Activated T-cell treated with anti-CD3 and anti-CD28 coated beads, Interleukin-2, amount 50 U/mL, for 48 hours (primary cell): ENCODE results near the gene SPHK1.
"Not testable (repeated sequence)": the region's sequence is repeated elsewhere in the genome, so short reads cannot be mapped to it uniquely, and the experiment has no call there.

Experiments
- DNase-seq, 2 experiments: peaks; one replicate each; pipeline ENCODE4 v3.0.0-alpha.2; 2020

The SPHK1 gene, protein sequence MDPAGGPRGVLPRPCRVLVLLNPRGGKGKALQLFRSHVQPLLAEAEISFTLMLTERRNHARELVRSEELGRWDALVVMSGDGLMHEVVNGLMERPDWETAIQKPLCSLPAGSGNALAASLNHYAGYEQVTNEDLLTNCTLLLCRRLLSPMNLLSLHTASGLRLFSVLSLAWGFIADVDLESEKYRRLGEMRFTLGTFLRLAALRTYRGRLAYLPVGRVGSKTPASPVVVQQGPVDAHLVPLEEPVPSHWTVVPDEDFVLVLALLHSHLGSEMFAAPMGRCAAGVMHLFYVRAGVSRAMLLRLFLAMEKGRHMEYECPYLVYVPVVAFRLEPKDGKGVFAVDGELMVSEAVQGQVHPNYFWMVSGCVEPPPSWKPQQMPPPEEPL

DNA sequence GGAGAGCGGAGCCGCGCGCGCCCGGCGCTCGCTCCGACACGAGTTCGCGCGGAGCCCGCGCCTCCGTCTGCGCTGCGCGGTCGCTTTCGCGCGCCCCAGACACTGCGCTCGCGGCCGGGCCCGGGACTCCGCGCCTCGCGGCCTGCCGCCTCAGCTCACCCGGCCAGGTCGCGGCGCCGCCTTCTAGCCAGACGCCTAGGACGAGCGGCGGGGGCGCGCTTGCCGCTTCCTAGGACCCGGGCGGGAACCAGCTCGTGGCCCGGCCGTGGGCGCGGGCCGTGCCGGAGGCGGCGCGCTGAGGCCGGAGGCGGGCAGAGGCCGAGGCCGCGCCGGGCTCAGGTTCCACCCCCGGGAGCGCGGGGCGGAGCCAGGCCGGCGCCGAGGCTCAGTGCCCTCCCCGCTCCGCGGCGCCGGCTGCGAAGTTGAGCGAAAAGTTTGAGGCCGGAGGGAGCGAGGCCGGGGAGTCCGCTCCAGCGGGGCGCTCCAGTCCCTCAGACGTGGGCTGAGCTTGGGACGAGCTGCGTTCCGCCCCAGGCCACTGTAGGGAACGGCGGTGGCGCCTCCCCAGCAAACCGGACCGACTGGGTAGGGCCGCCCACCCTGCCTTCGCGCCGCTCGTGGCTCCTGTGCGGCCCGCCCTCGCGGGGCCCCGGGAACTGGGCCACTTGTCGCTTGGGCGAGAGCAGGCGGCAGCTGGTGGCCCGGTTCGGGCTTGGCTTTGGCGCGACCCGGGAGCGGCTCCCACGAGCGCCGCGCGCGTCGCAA, at the start of gene SPHK1:
SPHK1 (plus strand) TSS at position 388 of the 765 bp plus-strand sequence. CDS start 1,036 bp downstream, outside the sequence.
- peak; percentile 83 to 87 for DNase-seq

DNA sequence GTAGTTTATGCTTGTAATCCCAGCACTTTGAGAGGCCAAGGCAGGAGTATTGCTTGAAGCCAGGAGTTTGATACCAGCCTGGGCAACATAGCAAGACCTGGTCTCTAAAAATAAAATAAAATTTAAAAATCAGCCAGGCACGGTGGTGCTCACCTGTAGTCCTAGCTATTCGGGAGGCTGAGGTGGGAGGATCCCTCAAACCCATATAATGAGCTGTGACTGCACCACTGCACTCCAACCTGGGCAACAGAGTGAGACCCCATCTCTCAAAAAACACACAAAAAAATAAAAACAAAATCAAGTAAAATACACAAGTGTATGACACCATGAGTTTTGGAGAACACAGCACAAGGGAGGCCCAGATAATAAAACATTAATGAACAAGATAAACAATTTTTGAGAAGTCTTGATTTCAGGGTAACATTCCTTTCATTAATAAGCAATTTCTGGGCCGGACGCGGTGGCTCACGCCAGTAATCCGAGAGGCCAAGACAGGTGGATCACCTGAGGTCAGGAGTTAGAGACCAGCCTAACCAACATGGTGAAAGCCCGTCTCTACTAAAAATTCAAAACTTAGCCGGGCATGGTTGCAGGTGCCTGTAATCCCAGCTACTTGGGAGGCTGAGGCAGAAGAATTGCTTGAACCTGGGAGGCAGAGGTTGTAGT, 48.6 kb upstream of the SPHK1 start:
- no peak for DNase-seq

DNA sequence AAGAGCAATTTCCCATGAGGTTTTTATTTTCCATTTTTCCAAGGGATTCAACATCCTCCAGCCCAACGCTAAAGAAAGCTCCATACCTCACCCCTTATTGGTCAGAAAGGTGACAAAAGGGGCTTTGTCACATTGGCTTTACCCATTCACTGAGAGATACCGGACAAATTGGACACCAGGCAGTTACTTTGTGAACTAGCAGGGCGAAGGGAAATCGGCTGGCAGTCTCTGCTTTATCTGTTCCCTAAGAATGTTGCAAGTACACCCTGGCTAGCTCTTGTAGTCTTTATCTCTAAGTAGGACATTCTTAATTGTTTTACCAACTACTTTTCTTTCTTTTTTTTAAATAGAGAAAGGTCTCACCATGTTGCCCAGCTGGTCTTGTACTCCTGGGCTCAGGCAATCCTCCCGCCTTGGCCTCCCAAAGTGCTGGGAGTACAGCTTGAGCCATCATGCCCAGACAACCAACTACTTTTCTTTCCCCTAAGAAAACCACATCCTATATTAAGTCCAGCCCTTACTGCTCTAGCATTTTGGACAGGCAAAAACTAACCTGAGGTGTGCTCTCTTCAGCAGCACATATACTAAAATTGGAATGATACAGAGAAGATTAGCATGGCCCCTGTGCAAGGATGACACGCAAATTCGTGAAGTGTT, 47.5 kb upstream of the SPHK1 start:
- no peak for DNase-seq

DNA sequence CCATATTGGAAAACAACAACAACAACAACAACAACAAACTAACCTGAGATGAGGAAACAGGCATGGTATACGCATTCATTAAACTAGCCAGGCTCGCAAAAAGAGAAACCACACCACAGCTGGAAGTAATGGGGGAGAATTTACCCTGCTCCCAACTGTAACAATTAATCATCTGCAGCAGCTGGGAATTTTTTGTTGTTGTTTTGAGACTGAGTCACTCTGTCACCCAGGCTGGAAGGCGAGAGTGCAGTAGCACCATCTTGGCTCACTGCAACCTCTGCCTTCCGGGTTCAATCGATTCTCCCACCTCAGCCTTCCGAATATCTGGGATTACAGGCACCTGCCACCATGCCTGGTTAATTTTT, 47.0 kb upstream of the SPHK1 start:
- DNase-seq: no peak

DNA sequence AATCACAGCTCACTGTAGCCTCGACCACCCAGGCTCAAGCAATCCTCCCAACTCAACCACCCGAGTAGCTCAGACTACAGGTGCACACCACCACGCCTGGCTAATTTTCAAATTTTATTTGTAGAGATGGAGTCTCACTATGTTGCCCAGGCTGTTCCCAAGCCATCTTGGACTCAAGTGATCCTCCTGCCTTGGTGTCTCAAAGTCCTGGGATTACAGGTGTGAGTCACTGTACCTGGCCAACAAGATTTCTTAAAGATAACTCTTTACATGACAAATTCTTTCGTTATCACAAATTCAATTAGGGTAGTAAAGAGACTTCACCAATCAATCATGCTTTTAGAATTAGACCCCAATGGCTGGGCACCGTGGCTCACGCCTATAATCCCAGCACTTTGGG, 43.1 kb upstream of the SPHK1 start:
- no peak for DNase-seq

DNA sequence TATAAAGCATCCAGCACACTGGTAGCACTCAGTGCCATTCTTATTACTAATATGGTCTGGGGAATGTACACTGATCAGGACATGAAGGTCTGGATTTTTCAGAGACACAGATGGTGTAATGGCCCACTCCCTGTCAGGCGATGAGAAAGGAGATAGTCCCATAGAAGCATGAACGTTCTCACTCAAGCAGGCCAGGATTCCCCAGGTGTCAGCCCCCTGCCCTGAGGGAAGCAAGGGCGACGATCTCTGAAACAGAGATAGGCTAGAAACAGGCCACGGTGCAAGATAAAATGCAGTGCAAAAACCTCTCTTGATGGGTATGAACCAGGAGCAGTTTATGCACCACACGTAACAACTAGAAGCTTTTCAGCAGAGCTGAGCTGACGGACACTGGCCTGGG, 41.3 kb upstream of the SPHK1 start:
- no peak for DNase-seq

DNA sequence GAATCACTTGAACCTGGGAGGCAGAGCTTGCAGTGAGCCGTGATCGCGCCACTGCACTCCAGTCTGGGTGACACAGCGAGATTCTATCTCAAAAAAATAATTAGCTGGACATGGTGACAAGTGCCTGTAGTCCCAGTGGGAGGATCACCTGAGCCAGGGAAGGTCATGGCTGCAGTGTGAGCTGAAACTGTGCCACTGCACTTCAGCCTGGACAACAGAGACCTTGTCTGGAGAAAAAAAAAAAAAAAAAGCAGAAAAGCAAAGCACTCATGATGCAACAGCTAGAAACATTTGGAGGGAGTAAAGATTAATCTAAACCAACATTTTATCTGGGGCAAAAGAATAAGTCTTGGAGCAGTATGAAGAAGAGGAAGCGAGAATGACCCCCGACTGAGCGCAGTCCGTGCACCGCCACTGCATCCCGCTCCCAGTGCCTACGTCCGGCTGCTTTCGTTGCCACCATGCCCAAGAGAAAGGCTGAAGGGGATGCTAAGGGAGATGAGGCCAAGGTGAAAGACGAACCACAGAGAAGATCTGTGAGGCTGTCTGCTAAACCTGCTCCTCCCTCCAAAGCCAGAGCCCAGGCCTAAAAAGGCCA, 38.9 kb upstream of the SPHK1 start:
- DNase-seq: no peak

DNA sequence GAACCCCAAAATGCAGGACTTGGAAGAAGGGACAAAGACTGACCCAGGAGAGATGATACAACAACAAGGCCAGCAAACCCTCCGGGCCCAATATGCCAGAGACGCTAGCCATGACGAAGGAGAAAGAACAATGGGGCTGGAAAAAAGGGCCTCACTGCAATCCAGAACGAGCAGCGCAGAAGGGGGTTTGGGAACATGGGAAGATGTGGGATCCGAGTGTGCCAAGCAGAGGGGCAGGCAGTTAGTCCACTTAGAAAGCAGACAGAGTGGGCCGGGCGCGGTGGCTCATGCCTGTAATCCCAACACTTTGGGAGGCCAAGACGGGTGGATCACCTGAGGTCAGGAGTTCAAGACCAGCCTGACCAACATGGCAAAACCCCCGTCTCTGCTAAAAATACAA, 37.5 kb upstream of the SPHK1 start:
- DNase-seq: not testable (repeated sequence)

DNA sequence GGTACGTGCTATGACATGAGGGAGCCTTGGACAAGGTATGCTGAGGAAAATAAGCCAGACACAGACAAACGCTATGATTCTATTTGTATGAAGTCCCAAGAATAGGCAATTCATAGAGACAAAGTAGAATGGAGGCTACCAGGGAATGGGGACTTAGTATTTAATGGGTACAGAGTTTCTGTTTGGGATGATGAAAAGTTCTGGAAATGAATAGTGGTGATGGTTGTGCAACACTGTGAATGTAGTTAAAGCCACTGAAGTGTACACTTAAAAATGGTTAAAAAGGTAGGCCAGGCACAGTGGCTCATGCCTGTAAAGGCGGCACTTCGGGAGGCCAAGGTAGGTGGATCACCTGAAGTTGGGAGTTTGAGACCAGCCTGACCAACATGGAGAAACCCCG, 33.9 kb upstream of the SPHK1 start:
- no peak for DNase-seq

DNA sequence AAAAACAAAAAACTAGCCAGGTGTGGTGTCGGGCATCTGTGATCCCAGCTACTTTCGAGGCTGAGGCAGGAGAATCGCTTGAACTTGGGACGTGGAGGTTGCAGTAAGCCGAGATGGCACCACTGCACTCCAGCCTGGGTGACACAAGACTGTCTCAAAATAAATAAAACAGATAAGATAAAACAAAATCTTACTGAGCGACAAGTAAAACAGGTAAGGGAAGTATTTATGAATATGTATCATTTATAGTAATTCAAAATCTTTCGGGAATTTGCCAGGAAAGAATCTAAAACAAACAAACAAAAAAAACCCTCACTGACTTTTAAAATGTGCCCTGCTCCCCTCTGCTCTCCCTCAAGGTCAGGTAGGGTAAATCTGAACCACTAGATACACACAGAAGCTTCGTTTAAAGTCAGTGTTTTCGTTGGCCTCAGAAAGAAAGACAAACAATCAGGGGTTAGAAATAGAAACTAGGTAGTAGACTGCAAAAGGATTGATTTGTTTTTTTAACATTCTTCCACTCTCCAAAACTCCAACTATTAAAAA, 32.8 kb upstream of the SPHK1 start:
- no peak for DNase-seq

DNA sequence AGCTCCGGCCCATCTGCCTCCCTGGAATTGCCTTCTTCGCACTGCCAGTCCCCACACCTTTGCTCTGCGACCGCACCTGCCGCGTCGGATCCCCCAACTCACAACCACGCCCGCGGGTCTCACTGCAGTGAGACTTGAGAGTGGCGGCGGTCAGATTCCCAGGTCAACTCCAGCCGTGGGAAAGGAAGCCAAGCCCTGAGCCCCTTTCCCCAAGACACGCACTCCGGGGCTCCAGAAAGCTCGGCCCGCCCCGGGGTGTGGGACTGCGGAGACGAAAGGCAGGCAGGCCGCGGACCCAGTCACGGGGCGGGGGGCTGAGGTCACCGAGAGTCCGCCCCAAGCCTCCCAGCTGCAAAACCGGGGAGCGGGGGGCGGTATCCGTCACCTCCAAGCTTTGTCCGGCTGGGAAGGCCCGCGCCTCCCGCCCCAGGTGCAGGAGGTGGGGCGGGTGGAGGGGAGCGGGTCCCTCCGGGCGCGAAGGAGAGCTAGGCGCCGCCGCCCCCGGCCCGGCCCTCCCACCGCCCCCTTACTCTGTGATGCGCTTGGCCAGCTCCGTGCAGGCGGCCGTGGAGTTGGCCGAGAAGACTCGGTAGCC, 31.3 kb upstream of the SPHK1 start:
- peak in 1 of 2 experiments; percentile 43 for DNase-seq

DNA sequence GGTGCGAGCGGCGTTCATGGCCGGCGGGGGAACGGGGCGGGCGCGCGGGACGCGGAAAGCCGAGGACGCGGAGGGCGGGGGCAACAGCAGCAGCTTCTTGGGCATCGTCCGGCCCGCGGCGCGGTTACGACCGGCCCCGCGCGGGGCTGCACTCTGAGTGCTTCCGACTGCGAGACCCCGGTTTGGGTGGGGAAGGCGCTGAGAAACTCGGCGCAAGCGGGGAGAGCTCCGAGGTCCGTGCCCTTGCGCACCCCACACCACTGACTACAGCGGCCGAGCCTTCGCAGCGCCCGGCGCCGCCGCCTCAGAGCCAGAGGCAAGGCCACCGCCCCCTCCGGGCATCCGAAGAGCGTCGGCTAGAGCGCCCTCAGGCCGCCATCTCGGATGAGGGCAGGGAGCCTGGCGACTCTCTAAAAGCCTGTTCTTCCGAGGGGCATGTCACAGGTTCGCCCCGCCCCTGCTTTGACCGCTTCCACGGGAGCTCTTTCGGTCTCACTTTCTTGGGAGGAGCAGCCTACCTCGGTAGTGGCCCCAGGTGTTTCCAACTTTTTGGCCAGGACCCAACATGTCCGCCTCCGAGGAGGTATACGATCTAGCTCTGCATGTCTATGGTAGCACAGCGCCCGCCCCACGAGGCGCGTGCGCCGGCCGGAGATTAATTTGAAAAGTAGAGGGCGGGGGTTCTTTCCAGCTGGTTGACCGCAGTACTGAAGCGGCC, 30.7 kb upstream of the SPHK1 start, which contains the start of gene PRPSAP1:
PRPSAP1 (minus strand) TSS at position 318 of the 718 bp plus-strand sequence; CDS start at position 105, 213 bp downstream.
- DNase-seq: peak; percentile 91 to 93

DNA sequence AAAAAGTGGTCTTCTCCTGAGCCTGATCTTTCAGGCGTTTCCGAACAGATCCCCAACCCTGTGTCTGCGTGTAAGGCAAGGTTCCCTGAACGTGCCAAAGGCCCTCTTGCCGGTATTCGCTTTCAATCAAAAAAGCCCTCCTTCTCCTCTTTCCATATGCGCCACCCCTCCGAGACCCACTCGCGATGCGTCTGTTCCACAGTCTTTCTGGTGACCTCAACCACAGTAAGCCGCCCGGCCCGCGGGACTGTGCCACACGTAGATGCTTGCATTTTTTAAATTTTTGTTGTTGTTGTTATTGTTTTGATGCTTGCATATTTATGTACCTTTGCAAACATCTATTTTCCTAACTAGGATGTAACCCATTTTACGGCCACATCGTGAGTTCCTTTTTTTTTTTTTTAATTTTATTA, 30.1 kb upstream of the SPHK1 start:
- no peak for DNase-seq

DNA sequence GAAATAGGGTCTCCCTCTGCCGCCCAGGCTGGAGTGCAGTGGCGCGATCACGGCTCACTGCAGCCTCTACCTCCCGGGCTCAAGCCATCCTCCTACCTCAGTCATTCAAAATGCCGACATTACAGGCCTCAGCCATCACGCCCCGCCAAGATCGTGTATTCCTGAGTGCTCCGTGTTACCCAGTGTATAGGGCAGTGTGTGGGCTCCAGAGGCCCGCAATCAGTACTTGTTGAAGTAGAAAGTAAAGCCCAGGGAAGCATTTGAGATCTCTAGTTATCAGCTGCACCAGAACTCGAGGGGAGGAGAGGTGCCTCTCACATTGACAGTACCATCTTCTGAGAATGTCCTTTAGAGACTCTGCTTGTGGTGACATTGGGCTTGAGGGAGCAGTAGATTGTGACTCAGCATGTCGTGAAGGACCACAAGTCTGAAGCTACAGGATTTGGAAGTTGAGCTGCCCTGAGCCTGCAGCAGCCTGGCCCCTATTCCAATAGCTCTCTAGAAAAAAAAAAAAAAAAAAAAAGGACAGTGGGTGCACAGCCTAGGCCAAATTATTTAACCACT, 29.6 kb upstream of the SPHK1 start:
- peak; percentile 25 to 27 for DNase-seq

DNA sequence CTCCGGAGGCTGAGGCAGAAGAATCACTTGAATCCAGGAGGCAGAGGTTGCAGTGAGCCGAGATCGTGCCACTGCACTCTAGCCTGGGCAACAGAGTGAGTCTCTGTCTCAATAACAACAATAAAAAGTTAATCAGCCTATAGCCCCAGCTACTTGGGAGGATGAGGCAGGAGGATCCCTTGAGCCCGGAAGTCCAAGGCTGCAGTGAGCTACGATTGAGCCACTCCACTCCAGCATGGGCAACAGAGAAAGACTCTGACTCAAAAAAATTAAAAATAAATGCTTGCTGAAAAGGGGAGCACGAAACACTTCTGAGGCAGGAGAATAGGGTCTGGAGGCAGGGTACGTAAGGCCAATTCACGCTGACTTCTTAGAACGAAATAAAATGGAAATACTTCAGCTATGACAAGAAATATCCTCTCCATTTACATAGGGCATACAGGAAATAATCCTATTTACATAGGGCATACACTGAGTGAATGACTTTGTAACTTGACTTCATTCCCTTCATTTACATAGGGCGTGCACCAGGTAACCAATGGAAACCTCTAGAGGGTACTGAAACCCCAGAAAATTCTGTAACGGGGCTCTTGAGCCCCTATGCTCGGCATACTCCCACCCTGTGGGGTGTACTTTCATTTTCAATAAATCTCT, 27.5 kb upstream of the SPHK1 start:
- DNase-seq: no peak

DNA sequence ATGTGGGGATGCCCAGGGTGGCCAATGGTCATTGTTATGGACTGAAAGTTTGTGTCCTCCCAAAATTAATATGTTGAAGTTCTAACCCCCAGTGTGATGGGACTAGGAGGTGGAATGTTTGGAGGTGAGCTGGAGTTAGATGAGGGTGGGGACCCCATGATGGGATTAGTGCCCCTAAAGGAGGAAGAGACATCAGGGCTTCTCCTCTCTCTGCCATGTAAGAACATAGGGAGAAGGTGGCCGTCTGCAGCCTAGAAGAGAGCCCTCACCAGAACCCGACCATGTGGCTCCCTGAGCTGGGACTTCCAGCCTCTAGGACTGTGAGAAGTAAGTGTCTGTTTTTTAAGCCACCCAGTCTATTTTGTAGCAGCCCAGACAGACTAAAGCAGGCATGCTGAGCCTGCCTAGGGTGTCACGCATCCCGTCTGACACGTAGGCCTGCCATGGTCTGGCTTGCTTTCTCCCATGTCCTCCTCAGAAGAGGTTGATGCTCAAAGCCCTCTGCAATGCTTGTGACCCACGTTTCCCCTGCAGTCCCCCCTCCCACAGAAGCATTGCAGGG, 26.7 kb upstream of the SPHK1 start:
- DNase-seq: no peak

DNA sequence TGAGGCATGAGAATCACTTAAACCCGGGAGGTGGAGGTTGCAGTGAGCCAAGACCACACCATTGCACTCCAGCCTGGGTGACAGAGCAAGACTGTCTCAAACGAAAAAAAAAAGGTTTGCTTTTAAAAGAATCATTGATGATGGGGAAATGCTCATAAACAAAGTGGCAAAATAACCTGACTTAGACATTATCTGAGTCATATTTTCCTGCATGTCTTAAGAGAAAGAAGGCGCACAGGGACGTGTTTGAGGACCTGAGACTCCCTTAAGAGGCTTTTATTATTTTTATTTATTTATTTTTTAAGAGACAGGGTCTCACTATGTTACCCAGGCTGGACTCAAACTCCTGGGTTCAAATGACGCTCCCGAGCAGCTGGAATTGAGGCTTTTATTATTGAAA, 25.0 kb upstream of the SPHK1 start:
- DNase-seq: no peak

DNA sequence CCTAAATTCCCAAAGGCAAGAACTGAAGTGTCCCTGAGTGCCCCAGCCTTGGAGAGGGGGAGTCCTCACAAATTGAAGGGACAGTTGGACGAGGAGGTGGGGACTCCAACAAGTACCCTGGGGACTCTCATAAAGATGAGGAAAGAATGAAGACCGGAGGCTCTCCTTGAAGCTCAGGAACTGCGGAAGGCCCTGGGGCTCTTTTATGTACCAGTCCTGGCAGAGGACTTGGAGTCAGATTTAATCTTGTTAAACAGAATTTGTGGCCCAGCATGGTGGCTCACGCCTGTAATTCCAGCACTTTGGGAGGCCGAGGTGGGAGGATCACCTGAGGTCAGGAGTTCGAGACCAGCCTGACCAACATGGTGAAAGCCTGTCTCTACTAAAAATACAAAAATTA, 24.6 kb upstream of the SPHK1 start:
- DNase-seq: not testable (repeated sequence)

DNA sequence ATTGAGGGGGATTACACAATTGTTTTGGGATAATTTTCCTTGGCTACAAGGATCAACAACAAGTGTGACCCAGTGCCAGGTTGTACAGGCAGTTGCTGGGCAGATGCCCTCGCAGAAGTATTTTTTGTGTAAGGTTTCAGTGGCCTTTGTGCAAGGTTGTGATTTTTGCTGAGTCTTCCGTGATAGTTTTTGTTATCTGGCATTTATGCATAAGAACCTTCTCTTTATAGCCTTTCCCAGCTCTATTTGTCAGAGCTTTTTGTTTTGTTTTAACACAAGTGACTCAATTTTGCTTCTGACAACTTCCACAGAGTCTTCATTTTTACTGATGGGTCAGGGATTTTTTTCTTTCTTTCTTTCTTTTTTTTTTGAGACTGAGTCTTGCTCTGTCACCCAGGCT, 23.9 kb upstream of the SPHK1 start:
- DNase-seq: no peak
